Activated T-helper 1 cell treated with anti-CD3 and anti-CD28 coated beads, Interleukin-2, amount 50 U/mL, for 16 hours (primary cell): Measurements from ENCODE around the gene FRMD3.

Source experiments
- DNase-seq, 2 donors: peaks; one replicate each; pipeline ENCODE4 v3.0.0-alpha.2; 2020; ENCODE audit warnings: low read depth in 1 of 2, low spot score in 1 of 2

Gene FRMD3

DNA sequence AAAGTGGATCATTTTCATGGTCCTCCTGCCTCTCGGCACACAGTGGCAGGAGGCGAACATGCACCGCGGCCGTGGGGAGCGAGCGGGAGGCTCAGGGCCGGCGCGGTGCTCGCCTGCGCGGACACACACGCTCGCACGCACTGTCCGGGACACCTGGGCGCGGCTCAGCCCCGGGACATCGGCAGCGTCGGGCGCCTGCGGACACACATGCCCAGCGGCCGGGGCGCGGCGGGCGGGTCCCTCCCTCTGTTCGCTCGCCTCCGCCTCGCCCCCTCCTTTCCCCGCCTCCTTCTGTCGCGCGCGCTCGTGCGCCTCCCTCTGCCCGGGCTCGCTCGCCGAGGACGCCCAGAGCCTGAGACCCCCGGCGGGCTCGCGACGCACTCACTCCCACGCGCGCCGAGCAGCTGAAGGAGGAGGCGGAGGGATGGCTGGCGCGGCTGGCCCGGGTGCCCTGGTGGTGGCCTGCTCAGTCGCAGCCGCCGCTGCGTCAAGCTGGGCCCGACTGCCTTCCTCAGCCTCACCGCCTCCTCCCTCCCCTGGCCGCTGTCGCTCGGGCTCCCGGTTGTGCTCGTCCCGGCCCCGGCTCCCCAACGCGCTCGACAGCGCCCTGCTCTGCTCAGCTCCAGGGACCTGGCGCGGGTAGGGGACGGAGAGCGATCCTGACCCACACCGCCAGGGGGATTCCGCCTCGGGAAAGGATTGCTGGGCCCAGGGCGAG, at the start of gene FRMD3:
Gene FRMD3, minus strand, starts transcription at position 230 of the 718 bp plus-strand sequence. Its CDS starts 170 bp downstream, at position 60.
- DNase-seq = no peak

DNA sequence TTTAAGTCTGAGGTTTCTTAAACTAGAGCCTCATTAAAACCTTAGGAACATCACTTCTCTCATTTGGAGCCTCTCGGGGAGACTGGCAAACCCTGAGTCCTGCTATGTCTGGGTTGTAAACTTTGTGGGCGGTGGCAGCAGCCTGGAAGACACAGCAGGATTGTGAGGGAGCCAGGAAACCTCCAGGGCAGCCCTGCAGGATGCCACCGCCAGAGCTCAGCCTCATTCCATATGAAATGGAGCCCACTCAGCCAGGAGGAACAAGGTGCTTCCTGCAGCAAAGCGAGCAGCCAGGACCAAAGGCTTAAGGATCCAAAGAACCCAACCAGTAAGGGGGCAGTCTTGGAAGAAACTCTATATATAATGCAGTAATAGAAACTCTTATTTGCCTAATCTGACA, 46.8 kb upstream of the FRMD3 start:
- no peak for DNase-seq

DNA sequence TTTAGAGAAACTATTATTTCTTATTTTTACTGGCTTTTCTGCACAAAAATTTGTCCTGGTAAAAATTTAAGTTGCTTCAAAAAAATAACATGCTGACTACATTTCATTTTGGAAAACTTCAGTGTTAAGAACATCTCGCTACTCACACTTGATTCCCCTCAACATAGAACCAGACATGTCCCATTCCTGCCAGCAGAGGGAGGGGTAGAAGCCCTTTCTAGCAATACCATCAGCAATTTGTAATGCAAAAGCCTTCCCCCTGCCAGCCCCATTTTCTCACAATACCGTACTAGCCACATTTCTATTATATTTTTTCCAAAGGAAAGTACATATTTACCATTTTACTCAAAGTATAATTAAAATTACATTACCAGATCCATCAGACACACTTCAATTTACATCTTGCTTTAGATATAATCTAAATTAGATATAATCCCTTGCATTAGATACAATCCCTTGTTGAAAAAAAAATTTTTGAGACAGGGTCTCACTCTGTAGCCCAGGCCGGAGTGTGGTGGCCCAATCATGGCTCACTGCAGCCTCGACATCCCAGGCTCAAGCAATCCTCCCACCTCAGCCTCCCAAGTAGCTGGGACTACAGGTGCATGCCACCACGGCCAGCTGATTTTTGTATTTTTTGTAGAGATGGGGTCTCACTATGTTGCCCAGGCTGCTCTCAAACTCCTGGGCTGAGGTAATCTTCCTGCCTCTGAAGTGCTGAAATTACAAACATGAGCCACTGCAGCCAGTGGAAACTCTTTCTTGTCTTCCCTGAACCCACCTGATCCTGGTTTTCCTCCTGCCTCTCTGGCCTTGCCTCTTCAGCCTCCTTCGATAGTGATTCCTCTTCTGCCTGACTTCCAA, 45.2 kb upstream of the FRMD3 start:
- DNase-seq = no peak

DNA sequence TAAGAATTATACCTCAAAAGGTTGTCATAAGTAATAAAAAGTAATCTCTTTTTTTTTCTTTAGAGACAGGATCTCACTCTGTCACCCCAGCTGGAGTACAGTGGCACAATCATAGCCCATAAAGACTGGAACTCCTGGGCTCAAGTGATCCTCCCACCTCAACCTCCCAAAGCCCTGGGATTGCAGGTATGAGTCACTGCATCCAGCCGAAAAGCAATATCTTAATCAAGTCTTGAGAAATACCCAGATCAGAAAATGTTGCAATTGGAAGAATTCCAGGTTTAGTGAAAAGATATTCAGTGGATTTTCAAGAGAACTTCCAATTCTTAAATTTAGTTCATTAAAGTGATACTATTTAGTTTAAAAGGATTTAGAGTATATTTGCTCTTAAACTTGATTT, 43.8 kb upstream of the FRMD3 start:
- DNase-seq = no peak

DNA sequence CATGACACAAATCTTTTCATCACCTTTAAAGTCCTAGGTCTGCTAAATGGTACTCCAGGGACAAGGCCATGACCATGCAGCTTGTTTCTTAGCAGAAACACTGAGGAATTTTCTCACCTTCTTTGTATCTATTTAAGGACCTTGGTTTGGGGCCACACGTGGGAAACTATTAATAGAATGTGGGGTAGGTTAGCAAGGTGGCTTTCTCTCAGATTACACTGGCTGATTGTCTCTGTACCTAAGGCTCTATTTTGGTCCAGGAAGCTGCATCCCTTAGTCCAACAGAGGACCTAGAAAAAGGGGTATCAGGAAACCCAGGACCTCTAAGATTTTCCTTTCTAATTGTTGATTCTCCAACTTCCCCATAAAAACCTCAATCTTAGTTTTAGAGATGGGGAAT, 36.3 kb upstream of the FRMD3 start:
- DNase-seq = no peak

DNA sequence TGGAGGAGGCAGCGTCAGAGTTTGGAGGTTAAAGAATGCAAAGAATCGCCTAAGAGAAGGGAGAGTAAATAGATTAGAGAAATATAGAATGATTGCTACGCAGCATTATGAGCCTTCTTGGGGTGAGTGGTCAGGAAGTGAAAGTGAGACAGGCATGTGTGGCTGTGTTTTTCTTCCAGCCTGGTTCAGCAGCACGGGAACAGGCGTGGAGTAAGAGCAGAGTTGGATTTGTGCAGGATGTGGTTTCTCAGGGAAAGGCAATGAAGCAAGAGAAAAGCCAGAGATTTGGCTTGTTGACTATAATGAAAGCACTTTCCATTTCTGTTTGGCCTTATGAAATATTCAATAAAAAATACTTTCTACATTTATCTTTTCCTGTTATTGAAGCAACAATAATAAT, 34.3 kb upstream of the FRMD3 start:
- no peak for DNase-seq

DNA sequence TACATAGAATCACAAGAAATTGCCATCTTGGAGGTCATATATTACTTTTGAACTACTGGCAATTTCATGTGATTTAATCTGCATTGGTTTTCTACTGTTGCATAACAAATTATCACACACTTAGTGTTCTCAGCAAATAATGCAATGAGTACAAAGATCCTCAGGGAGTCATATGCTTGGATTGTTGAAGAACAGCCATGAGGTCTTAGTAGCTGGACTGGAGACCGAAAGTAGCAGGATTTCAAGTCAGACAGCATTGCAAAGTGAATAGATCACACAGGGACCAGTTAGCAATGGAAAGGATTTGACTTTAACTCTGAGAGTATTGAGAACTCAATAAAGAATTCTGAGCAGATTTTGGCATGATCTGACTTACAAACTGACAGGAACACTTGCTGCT, 32.2 kb upstream of the FRMD3 start:
- no peak for DNase-seq

DNA sequence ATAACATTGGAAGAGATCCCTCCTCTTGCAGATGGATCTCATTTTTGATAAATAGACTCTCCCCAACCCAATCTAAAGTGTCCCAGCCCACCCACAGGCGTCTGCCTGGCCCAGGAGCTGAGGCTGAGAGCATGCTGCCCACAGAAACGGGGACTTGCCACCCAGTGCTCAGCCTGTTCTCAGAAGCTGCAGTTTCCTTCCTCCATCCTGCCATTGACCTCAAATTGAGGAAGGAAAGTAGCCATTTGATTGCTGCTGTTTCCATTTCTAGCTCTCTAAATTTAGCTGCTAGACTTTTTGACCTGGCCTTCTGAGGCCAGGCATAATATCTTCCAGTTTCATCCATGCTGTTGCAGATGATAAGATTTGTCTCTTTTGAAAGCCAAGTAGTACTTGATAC, 31.1 kb upstream of the FRMD3 start:
- no peak for DNase-seq

DNA sequence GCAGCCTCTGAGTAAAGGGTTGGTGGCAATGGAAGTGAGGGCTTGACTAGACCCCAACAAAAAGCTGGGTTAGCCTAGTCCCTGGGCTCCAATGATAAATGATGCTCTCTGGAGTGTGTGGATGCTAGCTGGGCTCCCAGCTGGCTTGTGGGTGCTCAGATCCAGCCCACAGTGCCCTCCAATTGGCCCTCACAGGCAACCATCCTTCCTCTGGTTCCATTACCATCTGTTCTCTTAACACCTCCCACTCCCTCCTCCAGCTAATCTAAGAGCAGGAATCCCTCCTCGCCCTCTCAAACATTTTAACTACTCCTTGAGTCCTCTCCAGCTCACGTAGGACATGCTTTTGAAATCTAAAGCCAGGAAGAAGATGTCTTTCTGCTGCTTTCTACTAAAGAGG, 25.2 kb upstream of the FRMD3 start:
- no peak for DNase-seq

DNA sequence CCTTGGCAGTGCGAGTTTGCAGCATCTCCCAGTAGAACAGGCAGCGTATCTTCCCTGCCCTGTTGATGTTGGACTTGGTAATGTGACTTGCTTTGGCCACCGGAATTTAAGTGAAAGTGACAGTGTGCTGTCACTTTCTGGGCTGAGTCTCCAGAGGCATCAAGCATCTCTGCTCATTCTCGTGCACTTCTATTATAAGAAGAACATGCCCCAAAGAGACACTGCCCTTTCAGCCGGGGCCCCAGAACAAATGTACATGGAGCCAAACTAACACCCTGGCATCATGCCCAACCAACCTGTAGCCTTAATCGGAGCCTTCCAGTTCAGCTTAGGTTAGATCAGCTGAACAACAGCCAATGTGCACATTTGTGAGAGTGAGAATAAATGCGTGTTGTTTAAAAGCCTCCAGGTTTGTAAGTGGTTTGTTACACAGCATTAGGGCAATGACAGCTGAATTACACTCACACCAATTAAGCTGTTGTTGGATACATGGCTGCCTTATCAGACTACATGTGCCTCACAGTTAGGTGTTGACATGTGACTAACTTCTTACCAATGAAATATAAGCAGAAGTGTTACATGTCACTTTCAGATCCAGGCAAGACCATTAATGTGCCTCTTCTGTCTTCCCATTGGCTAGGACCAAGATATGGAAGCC, 22.1 kb upstream of the FRMD3 start:
- DNase-seq = no peak

DNA sequence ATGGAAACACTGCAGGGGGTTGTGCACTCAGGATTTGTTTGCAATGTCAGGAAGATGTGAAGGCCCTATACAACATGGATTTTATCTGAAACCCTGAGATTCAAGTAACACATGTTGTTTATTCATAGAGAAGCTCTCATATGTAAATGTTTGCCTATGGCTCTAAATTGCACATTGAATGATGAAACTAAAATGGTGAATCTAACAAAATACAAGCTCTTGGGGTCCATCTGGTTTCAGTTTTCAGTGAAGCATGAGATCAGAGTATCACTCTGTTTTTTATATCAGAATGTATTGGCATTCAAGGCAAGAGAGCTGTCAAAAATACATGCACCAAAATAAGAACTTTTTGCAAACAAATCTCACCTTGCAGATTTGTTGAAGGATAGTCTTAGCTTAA, 19.6 kb upstream of the FRMD3 start:
- no peak for DNase-seq

DNA sequence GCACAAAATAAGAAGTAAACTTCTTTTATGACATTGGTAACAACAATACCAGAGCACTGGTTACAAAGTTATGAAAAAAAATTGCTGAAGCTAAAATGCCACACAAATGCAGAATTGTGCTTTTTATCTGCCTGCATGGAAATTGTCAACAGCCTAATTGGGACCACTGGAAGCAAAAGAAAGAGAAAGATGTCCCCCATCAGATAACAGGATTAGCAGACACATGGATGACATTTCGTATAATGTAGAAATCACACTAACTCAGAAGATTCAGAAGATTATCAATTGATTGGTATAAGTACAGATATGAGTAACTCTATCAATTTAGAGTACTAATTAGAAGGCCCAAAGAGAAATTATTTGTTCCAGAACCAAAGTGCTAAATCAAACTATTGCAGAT, 19.1 kb upstream of the FRMD3 start:
- no peak for DNase-seq

DNA sequence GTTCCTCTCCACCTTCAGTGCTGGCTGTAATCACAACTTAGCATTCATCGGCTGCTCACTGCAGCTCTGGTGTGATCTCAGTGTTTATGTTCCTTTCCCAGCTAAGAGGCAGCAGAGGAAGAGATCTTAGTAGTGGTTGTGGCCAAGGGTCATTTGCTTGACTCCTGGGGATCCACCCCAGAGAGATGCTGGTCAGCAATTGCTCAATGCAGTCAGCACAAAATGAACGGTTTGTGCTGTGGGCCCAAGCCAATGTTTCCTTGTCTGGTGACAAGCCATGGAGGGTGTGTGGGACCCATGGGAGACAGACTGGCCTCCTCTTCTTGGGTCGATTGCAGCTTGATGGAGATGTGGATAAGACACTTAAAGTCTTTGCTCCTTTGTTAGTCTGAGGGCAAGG, 16.1 kb upstream of the FRMD3 start:
- DNase-seq = no peak

DNA sequence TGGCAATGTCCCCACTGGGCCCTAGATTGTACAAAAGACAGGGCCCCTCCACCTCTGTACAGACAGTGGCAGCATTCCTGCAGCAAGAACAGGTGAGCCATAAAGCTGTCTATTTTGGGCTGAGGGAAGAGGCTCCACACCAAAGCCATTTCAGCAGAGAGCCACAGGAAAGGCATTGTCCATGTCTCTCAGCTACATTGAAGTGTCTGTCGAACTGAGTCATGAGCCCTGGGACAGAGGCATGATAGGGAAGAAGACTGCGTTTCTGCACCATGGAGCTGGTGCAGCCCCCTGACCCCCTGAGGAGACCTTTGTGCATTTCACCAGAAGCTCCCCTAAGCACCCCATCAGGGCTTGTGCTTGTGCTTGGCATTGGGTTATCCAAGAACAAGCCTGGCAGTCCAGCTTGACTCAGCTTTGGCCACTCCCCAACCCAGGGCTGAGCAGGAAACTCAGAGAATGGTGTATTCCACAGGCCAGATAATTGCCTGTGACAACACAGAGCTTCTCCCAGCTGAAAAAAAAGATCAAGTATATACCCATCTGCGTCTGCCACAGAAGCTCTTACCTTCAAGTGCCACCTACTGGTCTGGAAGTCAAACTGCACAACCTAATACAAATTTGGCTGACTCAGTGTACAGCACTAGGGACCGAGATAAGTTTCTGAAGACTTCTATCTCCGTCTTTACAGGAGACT, 5.9 kb upstream of the FRMD3 start:
- no peak for DNase-seq

DNA sequence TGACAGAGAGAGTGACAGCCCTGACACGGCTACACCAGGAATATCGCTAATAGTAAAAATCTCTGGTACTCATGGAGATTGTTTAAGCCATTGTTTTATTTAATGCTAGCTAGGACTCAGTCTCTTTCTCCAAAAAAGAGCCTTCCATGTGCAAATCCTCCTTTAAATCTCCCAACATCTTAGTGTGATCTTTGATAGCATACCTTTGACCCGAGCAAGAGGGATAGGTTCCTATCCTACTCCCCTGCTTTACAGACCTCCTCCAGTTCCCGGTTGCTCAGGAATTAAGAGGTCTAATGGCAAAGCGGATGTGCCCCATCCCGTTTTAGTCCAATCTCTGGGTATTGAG, 663 bp upstream of the FRMD3 start:
- no peak for DNase-seq

DNA sequence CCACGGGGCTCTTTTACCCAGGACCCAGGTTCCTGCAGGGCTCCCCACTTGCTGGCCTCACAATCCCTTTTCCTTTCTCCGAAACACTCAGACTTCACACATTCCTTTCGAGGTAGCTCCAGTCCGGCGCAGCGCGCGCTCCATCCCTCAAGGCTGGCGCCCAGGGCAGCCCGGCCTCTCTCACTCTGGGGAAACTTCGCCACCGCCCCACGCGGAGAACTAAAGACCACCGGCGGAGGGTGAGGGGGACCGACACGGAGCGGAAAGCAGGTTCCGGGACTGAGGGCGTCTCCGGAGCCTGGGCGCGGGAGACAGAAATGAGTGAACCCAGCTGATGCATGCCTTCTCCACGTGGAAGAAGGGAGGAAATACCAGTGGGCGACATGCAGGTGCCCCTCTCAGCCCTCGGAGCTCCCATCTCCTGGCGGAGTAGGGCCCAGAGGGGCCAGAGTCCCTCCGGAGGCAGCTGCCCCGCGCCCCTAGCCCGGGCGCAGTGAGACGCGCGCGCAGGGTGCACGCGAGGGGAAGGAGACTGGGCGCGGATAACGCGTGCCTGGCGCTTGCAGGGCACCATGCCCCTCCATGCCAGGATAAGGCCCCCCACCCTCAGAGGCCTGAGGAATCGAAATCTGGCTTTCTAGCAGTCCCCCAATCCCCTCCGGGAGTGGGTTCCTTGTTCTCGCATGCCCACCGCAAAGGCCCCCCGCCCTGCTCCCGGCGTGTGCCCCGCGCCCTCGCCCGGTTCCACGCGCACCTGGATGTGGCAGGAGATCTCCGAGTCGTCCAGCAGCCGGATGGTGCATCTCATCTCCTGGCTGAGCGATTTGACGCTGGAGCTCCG, 650 bp downstream of the FRMD3 start:
- DNase-seq = no peak

DNA sequence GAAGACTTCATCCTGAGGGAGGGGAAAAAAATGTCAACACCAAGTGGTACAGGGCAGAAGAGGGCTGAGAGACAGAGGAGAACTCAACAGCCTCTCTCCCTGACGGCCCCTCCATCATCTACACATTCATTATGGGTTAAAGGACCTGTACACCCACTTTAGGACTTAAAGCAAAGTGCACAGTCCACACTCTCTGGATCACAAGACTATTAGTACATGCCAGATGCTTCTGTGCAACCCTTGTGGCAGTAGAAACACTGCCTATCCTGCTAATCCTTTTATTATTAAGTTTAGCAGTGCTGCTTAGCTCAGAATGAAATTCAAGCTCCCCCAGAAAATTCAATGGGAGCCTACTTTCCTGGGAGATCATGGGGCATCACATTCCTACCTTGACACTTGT, 1.9 kb downstream of the FRMD3 start:
- DNase-seq = no peak

DNA sequence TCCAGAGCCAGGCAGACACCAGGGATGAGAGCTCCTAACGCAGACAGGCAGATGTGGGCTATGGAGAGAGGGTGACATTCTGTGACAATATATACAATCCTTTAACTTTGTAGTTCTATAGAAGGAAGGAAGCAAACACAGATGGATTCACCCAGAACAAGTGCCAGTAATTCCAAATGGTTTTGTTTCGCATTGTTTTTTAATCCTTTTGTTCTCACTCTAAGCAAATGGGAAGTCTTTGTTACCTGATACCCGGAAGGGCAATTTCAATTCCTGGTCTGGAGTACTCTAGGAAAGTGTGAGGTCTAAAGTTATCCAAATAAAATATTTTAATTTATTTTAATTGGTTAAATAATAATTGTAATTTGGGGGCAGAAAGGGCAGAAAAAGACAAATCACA, 2.5 kb downstream of the FRMD3 start:
- no peak for DNase-seq

DNA sequence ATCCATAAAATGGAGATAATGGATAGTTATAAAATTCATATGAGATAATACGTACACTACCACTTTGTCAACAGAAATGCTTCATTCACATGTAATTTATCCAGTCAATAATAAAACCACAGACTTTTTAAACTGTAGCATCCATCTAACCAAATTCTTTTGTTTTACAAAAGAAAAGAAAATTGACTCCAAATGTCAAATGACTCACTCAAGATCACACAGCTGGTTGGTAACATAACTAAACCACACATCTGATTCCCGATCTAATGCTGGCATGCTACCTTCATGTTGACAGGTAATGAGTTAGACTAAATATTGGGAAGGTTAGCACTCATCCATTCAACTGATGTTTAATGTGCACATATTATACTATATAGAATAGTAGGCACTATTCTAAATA, 4.9 kb downstream of the FRMD3 start:
- no peak for DNase-seq

DNA sequence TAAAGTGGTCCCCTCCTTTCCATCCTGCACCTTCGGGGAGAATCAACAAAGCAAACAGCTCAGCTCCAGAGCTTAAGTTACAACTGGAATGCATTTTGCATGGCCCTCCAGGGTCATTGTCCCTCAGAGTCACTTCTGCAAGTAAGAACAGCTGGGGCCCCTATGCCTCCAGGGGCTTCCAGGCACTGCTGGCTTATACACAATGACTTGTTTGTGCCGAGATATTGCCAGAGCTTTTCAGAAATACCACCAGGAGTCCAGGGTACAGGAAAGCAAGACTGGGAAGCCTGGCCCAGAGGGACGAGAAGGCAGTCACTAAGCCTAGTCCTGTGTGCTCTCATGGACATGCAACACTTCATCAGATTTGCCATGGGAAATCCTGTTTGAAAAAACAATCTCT, 11.3 kb downstream of the FRMD3 start:
- DNase-seq = no peak

DNA sequence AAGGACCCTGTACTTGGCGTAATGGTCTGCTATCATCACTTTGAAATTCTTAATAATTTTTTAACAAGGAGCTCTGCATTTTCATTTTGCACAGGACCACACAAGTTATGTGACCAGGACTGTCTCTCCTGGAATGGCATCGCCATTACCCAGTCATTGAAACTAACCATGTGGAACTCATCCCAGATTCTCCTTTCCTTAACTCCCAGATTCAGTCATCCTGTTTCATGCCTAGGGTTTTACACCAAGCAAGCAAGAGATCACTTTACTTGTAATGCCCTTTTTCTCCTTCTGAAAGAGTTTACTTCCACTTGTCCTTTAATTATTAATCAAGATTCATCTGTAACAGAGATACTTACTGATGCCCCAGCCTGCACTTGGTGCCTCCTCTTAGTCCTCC, 12.0 kb downstream of the FRMD3 start:
- no peak for DNase-seq
